ENCODE results near the gene FIGN. TPM values are rescaled to one million over a fixed set of nuclear protein-coding genes. Genes with fewer than 3 reads are reported as not detected.
A peak's percentile ranks its signal among the peaks of the same experiment; 100 is the strongest.

FIGN gene
- total RNA-seq, 1 donor from 2014 or later, result 2.7 TPM

DNA sequence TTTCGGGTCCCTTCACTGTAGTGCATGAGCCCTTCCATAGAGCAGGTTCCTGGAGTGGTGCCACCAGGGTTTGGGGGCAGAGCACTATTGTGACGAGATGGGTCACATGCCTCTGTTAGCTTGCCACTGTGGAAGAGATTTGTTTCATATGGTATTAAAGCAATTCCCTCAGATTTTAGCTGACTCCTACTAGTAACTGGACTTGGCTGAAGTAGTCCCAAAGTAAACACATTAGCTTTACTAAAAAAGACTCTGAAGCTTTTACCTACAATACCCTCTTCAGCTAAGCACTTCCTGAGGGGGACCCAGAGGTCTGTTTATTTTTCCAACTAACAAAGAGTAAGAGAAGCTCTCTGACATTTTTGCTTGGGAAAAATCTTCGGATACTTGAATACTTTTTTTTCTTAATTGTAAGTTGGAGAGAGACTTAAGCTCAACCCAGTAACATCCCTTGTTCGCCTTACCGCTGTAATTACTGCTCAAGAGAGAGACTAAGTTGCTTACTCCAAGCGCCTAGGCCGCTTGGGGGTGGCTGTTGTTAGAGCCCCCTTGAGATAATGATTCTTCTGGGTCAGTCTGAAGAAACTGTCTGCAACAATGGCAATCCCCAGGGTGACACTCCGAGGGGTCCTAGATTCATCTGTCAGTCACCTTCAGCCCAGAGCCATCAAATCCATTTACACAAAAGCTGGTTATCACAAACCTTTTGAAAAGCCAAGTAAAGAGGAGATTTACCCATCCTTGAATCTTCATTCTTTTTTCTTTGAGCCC is 177.4 kb downstream of the FIGN start:
- no peak for DNase-seq

GRCh38 chr2:163556511-163556910 is 179.3 kb downstream of the FIGN start:
- no peak for DNase-seq

DNA sequence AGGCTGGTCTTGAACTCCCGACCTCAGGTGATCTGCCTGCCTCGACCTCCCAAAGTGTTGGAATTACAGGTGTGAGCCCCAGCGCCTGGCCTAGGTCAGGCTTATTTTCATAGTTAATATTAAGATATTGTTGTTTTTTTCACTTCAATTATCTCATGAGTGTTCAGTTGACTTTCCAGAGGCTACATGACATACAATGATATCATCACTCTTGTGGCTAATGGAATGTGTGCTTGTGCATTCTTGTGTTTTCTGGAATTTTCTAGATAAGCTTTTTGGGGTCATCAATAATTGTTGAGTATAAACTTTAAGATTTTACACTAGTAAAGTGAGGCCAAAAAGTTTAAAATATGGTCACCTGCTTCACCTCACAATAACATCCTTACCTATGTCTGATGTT is 180.9 kb downstream of the FIGN start:
- no peak for DNase-seq

GRCh38 chr2:163553601-163554000 is 182.2 kb downstream of the FIGN start:
- peak; percentile 44 for DNase-seq

- no peak for DNase-seq
Observed at GRCh38 chr2:163552758-163553157, 183.1 kb downstream of the FIGN start.

- no peak for DNase-seq
Observed at GRCh38 chr2:163551616-163552373, 184.0 kb downstream of the FIGN start.

GRCh38 chr2:163548970-163549369 is 186.8 kb downstream of the FIGN start:
- no peak for DNase-seq
